HG03354 (cell line): ENCODE measurements around the gene MYO1E.
"Not testable (repeated sequence)": the region's sequence is repeated elsewhere in the genome, so short reads cannot be mapped to it uniquely, and the experiment has no call there.

Experiments used
- ATAC-seq: cut with Tn5 transposase; IDR thresholded peaks from one replicate; pipeline ENCODE4 v1.9.1; 2021; ENCODE audit warnings: mild to moderate bottlenecking; ENCODE audit not compliant: unreplicated experiment, poor library complexity, severe bottlenecking

The MYO1E gene

DNA sequence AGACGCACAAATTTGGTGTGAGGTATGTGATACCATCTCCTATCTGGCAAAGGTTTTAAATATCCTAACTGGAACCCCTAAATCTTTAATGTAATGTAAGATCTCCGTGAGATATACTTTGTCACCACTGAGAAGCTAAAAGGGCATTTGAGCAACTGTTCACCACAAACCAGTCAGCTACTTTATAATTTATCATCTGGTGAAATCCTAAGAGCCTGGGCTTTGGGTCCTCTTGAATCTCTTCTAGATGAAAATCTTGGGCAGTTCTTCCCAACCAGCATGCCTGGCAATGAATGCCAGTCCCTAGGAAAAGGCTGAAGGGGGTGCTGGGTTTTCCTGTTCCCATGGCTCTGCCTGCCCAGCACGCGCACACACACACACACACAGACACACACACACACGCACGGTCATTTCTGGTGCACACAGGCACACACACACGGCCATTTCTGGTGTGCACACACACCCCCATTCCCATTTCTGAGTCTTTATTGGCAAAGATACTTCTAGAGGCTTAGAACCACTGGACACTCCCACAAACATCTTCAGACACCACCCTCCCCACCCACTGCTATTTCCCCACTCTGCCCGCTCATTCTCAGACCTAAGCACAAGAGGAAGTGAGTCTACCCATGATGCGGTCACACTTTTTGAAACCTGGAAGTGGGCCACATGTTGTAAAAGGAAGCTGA is 72.6 kb downstream of the MYO1E start:
- ATAC-seq: peak; percentile 74

DNA sequence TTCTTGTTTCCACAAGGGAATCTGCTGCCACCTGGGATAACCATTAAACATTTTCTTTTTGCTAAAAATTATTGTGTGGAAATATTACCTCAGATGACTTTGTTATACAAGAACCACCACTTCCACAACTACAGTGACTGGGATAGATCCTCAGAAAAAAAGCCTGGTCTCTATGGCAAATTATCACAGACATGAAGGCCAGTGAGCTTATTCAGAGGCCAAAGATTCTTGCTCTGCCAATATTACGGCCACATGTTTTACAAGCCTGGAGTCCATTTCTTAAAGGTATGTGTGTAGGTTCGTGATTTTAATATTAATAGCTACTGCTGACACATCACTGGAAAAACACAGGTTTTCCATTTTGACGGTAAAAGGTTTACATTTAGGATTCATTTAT is 73.8 kb downstream of the MYO1E start:
- ATAC-seq: no peak

DNA sequence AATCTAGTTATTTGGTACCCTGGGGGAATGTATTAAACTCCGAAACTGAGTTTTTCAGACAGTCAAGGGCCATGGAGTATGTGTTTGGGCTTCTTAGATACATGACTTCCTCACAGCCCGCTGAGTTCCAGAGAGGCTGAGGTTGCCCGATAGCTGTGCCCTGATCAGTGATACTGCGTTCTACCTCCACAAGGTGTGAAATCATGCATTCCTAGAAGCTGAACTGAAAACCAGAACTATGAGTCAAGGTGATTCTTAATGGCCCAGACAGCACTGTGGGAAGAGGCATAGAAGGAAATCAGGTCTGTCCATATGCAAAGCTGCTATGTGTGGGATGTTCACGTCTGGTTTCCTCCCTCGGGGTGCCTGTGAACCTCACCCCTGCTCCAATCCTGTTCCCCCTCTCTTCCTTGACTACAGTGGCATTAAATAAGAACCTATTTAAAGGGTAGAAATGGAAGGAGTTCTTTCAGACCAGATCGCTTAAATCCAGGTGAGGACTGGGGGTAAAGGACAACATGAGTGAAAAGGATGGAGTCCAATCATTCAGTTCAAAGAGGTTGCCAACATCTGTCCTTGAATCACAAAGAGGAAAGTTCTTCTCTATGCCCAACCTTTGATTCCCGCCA is 74.3 kb downstream of the MYO1E start:
- ATAC-seq: peak; percentile 60

- ATAC-seq: no peak
These were observed 76.5 kb downstream of the MYO1E start for GRCh38 chr15:59296181-59296617.

GRCh38 chr15:59295261-59296001 is 77.2 kb downstream of the MYO1E start:
- no peak for ATAC-seq

DNA sequence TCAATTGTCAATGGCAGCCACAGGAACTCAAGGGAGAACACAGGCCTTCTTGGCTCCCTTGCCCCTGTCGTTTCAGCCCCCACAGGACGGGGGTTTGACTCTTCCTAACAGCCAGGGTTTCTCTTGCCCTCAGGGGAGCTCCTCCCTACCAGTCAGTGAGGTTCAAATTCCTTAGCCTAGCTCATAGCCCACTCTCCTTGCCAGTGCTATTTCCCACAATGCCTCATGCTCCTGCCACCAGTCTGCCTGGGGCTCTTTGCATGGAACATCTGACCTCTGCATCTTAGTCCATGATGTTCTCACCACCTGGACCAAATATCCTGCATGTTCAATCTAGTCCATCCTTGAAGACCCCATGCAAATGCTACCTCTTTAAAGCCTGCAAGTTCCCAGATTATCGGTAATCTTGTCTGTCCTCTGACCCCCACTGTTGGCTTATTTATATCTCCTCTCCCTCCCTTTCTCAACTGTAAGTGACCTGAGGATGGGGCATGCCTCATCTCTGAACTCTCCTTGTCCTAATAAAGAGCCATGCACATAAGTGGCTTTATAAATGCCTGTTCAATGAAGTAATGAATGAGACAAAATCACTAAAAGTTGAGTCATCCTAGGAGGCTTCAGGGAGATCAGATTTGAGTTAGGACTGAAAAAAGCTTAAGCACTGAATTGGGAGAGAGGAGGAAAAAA is 78.0 kb downstream of the MYO1E start:
- ATAC-seq: no peak

DNA sequence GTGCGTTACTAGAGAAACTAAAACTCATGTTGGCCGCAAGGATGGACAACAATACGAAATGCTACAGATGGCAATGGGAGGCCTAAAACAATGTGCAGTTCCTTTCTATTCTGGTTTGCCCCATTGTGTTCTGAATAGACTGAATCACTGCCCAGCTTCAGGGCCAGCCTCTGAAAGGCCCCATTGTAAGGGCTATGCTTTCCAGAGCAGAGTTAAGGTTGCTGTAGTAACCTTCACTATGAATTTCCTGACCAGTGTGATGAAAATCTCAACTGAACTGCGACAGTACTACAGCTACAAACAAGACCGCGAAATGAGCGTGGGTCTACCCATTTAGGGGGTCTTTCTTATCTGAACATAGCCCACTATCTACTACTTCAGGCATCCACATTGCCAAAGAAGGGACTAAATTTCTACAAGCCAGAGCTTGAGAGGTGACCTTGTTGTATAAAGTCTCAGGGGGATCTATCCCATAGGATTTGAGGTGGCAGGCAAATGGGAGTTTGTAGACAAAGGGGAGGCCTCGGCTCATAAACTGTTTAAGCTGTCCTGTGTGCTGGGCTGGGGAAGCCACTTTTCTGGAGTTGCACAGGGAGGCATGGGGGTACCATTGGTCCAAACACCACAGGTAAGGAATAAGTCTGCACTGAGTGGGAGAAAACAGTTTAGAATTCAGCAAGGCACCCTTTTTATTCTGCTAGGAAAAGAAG is 80.1 kb downstream of the MYO1E start:
- ATAC-seq: no peak

- no peak for ATAC-seq
These were observed 81.5 kb downstream of the MYO1E start for GRCh38 chr15:59291213-59291549.

DNA sequence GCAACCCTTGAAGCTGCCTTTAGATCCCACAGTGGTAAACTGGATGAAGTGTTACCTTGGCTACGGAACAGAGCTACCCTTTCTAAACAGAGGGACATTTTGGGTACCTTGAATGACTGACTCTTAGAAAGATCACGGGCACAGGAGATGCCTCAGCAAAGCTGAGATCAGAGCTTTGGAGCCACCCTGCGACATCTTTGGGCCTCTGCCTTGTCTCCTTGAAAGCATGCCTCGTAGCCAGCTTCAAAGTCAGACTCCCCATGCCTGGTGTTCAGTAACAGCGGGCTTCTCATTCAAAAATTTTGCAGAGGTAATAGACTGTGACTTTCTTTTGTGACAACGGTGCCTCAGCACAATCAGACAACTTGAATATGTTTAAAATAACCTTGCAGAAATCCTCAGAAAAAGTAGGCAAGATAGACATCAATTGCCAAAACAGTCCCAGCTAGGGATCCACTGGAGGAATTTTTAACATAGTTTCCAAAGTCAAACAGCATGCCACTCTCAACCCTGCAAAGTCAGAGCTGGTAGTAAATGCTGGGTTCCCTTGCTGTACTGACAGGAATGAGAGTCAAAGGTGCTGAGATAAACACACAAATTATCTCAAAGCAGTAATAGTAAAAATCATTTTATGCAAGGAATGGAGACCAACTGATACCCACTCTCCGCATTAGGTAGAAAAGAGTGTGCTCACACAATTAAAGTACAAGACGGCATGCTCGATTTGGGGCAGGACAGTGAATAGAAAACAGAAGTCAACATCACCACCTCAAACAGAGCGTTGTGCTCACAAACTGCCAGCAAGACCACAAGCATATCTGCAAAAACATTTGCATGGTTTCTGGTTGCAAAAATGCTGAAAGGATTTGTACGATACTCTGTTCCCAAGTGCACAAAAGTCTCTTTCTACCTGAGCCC is 82.1 kb downstream of the MYO1E start:
- no peak for ATAC-seq

DNA sequence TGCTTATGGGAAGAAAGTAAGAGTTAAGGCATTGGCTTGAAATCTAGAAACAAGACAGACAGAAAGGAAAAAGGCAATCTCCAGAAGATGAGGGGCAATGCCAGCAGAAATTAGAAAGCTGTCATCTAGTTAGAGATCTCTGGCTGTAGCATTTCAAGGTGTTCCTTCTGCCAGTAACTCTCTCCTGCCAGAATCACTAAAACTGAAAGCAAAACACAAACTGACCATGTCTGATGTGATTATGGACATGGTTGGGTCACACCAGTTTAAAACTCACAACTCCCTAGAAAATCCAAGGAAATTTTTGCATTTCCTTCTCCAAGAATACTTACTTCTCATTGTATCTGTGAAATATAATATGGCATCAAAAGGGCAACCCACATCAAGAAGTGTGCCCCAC is 83.1 kb downstream of the MYO1E start:
- no peak for ATAC-seq

- no peak for ATAC-seq
These were observed 88.8 kb downstream of the MYO1E start for GRCh38 chr15:59283717-59284391.

GRCh38 chr15:59282515-59283337 is 89.9 kb downstream of the MYO1E start:
- ATAC-seq: no peak

DNA sequence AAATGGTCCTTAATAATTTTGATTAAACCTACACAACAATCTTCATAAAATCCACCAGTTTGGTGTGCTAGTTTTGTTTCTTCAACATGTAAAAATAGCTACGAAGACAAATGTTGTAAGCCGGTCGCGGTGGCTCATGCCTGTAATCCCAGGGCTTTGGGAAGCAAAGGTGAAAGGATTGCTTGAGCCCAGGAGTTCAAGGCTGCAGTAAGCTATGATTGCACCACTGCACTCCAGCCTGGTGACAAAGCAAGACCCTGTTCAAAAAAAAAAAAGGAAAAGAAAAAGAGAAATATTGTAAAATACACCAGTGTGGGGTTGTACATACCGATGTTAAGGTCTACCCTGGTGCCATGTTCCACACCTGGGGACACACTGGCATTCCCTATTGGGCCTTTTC is 91.0 kb downstream of the MYO1E start:
- no peak for ATAC-seq

DNA sequence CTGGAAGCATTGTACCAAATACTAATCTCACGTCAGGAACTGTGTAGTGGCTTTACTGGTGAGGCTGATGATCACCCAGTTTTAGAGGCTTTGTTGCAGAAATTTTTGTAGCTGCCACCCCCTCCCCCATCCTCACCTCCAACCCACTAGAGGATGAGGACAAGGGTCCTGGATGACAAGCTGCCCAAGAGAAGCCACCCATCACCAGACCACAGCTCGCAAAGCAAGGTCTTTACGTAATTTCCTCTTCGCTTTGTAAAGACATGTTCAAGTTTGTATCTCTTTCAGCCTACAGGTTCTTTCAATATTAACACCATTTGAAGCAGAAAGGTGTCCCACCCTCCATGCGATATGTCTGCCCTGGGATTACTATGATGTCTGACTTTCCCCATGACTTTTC is 91.8 kb downstream of the MYO1E start:
- ATAC-seq: no peak

GRCh38 chr15:59280292-59280691 is 92.4 kb downstream of the MYO1E start:
- not testable (repeated sequence) for ATAC-seq

- no peak for ATAC-seq
These were observed 93.6 kb downstream of the MYO1E start for GRCh38 chr15:59279023-59279422.

DNA sequence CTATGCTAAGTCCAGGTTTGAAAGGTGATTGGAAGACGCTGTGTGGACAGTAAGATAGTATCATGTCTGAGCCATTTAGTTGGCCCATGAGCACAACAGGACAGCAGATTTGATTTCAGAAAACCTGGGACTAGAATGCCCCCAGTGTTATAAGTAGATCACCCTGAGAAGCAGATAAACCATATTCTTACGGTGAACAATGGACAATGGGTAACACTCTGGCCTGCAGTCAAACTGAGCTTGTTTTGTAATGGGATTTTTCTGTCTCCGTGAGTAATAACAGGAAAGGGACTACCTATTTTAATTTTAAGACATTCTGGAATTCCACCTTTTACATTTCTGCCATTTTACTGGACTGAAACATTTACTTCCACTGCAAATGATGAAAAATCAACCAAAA is 94.6 kb downstream of the MYO1E start:
- ATAC-seq: no peak
